OCI-LY7 (cell line): ENCODE data around the gene TFAP2B.

Experiments used
- EZH2phosphoT487 ChIP-seq: fragments of 200-600 bp; sonication (generic); IDR thresholded peaks from 2 replicates; pipeline ENCODE4 v1.6.1; 2018; ENCODE audit warnings: low read depth, borderline replicate concordance, mild to moderate bottlenecking, mixed run types, antibody characterized with exemption, low read length, moderate library complexity, mixed read lengths
- TF ChIP-seq, protein P1 (sequence below): fragments of 200-600 bp; sonication (generic); conservative IDR thresholded peaks from 2 replicates; pipeline ENCODE4 v1.5.1; 2014; ENCODE audit warnings: mild to moderate bottlenecking, antibody characterized with exemption, low read length, moderate library complexity, mixed read lengths

DNA sequence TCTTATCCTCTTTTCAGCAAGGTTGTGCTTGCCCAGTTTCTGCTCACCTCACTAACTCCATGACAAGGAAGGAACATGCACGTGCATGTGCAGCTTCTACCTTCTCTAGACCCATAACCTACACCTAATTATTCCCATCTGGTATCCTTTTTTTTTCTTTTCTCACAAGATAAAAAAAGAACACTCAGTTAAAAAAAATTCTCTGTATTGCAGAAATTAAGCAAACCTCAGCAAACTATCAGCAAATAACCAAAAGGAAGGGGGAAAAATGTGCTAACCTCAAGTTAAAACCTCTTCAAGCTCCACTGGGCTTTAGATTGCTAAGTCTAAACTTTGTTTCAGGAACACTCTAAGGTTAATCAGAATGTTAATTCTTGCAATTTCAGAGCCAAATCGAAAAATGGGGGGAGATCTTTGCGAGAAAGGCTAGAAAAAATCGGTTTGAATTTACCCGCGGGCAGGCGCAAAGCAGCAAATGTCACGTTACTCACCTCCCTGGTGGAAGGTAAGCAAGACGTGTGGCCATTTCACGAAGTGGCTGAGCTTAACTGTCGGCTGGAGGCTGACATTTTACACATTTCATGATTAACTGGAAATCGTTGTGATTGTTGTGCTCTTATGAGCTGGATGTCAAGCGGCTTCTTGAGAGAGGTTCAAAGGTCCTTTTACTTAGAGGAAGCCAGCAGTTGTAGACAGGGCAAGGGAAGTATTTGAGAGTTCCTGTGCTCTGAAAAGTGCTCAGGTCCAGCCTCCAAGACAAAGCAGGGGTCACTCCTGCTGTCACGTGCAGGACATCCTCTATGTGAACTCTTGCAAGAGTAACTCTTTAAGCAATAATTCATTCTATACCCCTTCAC, 19.1 kb downstream of the TFAP2B start:
- TF ChIP-seq, protein P1, sequence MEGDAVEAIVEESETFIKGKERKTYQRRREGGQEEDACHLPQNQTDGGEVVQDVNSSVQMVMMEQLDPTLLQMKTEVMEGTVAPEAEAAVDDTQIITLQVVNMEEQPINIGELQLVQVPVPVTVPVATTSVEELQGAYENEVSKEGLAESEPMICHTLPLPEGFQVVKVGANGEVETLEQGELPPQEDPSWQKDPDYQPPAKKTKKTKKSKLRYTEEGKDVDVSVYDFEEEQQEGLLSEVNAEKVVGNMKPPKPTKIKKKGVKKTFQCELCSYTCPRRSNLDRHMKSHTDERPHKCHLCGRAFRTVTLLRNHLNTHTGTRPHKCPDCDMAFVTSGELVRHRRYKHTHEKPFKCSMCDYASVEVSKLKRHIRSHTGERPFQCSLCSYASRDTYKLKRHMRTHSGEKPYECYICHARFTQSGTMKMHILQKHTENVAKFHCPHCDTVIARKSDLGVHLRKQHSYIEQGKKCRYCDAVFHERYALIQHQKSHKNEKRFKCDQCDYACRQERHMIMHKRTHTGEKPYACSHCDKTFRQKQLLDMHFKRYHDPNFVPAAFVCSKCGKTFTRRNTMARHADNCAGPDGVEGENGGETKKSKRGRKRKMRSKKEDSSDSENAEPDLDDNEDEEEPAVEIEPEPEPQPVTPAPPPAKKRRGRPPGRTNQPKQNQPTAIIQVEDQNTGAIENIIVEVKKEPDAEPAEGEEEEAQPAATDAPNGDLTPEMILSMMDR = no peak
- TF ChIP-seq EZH2phosphoT487 = no peak
